ENCODE data around the gene LRBA.
"Not testable (repeated sequence)": the region's sequence is repeated elsewhere in the genome, so short reads cannot be mapped to it uniquely, and the experiment has no call there.

LRBA gene

DNA sequence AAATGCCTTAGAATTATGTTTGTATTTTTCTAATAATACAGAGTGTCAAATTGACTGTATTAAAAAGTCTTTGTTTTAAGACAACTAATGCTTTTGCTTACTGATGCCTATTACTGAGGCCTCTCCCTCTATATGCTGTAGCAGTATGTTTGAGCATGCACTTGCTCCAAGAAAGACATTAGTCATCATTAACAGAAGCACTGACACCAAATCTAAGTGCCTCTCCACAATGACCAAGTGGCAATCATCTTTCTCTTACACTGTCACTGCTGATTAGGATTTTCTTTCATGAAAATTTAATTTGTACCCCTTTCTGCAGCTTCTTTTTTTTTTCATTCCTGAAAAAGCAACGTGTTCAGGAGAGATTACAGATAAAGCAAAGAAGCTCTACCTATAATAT is 444.2 kb downstream of the LRBA start:
- TF ChIP-seq, protein P1, sequence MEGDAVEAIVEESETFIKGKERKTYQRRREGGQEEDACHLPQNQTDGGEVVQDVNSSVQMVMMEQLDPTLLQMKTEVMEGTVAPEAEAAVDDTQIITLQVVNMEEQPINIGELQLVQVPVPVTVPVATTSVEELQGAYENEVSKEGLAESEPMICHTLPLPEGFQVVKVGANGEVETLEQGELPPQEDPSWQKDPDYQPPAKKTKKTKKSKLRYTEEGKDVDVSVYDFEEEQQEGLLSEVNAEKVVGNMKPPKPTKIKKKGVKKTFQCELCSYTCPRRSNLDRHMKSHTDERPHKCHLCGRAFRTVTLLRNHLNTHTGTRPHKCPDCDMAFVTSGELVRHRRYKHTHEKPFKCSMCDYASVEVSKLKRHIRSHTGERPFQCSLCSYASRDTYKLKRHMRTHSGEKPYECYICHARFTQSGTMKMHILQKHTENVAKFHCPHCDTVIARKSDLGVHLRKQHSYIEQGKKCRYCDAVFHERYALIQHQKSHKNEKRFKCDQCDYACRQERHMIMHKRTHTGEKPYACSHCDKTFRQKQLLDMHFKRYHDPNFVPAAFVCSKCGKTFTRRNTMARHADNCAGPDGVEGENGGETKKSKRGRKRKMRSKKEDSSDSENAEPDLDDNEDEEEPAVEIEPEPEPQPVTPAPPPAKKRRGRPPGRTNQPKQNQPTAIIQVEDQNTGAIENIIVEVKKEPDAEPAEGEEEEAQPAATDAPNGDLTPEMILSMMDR (IDR thresholded peaks at IDR 0.05; ENCODE audit: borderline replicate concordance, control extremely low read depth, extremely low read depth, insufficient read depth, missing control alignments): no peak
- DNase-seq (ENCODE audit: low spot score): no peak
- in situ Hi-C loops (cut with MboI; ENCODE audit: low sequenced_read_pairs, unreplicated experiment): no loop called here

DNA sequence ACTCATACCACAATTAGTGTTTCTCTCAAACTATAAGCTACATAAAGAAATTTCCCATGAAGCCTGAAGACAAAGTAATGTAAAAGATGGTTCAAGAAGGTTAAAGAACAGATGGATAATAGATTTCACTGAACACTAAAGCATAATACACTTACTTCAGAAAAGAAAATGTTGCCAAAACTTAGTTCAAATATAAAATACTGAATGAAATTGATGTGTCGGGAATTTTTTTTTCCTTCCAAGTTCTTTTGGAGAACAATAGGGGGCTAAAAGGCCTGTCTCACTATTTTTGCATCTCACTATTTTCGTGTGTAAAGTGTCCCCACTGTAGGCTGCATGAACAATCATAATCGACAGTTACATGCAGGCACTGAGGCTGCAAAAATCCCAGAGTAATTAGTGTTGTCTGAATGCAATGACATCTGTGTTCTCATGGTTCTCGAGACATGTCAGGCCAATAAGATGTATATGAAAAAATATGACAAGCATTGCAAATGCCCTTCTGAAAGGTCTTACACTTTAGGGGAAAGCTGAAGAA is 445.0 kb downstream of the LRBA start:
- in situ Hi-C loops (cut with MboI; ENCODE audit: low sequenced_read_pairs, unreplicated experiment): no loop called here
- TF ChIP-seq, protein P1 (IDR thresholded peaks at IDR 0.05; ENCODE audit: borderline replicate concordance, control extremely low read depth, extremely low read depth, insufficient read depth, missing control alignments): no peak
- DNase-seq (ENCODE audit: low spot score): no peak

DNA sequence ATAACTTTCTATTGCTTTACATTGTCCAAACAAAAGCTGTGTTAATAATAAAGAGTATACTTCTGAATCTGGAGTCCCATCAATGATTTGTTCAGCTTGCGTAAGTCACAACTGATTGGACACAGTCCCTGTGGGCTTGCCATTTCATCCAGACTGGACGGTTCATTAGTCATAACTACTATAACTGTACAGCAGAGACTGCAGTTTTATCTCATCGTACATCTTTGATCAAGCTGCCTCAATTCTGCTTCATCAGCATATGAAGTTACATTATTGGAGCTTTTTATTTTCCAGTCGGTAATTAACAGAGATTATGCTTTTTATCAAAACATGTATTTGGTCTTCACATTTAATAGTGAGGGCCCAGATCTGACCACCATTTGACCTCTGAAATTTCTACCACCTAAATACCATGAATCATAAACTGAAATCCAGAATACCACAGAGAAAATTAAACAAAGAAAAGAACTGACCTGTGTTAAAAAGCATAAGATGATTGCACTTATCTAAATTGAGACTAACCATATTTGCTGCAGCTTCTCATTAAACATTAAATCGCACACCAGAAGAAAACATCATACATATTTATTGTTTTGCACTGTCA is 445.6 kb downstream of the LRBA start:
- TF ChIP-seq, protein P1 (IDR thresholded peaks at IDR 0.05; ENCODE audit: borderline replicate concordance, control extremely low read depth, extremely low read depth, insufficient read depth, missing control alignments): no peak
- in situ Hi-C loops (cut with MboI; ENCODE audit: low sequenced_read_pairs, unreplicated experiment): no loop called here
- DNase-seq (ENCODE audit: low spot score): no peak

DNA sequence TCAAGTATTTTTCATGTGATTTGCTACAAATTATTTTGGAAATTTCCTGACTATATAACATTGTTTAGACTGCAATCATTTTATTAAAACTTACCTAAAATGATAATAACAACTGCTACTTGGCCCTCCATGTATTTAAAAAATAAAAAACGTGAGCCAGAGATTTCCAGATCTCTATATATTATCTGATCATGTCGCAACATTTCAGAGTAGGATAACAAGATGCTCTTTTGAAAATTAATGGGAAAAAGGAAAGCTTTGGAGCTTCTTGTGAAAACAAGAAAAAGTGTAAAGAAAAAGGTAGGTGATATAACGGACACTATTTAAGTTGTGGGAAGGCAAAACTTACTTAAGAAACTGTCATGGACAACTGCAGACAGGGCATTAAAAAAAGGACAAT is 448.0 kb downstream of the LRBA start:
- DNase-seq (ENCODE audit: low spot score): no peak
- in situ Hi-C loops (cut with MboI; ENCODE audit: low sequenced_read_pairs, unreplicated experiment): no loop called here
- TF ChIP-seq, protein P1 (IDR thresholded peaks at IDR 0.05; ENCODE audit: borderline replicate concordance, control extremely low read depth, extremely low read depth, insufficient read depth, missing control alignments): no peak

DNA sequence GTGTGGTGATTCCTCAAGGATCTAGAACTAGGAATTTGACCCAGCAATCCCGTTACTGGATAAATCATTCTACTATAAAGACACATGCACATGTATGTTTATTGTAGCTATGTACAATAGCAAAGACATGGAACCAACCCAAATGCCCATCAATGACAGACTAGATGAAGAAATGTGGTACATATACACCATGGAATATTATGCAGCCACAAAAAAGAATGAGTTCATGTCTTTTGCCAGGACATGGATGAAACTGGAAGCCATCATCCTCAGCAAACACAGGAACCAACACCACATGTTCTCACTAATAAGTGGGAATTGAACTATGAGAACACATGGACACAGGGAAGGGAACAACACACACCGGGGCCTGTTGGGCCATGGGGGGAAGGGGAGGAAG is 450.1 kb downstream of the LRBA start:
- DNase-seq (ENCODE audit: low spot score); in situ Hi-C loops (cut with MboI; ENCODE audit: low sequenced_read_pairs, unreplicated experiment): not testable (repeated sequence)

DNA sequence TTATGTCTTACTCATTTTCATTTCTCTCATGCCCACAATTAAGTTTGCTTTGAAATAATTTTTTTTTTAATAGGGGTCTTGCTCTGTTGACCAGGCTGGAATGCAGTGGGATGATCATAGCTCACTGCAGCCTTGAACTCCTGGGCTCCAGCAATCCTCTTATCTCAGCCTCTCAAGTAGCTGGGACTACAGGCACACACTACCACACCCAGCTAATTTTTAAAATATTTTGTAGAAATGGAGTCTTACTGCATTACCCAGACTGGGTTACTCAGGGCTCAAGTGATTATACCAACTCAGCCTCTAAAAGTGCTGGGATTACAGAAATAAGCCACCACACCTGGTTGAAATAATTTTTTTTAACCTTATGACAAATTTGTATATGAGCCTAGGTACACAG is 452.3 kb downstream of the LRBA start:
- TF ChIP-seq, protein P1 (IDR thresholded peaks at IDR 0.05; ENCODE audit: borderline replicate concordance, control extremely low read depth, extremely low read depth, insufficient read depth, missing control alignments): no peak
- in situ Hi-C loops (cut with MboI; ENCODE audit: low sequenced_read_pairs, unreplicated experiment): no loop called here
- DNase-seq (ENCODE audit: low spot score): no peak

DNA sequence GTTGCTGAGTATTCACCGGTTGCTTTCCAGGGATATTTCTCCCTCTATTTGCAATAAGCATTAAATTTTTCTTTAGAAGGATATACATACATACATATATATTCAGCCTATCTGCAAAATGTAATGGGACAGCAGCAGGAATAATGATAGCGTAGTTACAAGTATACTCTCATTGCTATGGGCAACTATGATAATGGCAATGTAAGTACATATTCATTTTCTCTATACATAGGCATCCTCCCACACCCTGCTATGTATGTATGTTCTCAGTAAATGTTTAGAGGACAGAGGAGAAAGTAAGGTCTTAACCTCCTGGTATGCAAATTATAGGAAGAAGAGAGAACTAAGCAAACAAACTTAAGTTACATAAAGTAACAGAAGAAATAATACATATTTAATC is 452.8 kb downstream of the LRBA start:
- TF ChIP-seq, protein P1 (IDR thresholded peaks at IDR 0.05; ENCODE audit: borderline replicate concordance, control extremely low read depth, extremely low read depth, insufficient read depth, missing control alignments): no peak
- in situ Hi-C loops (cut with MboI; ENCODE audit: low sequenced_read_pairs, unreplicated experiment): no loop called here
- no peak for DNase-seq (ENCODE audit: low spot score)
